Measurements from ENCODE around the gene CD2BP2. TPM values are rescaled to one million over a fixed set of nuclear protein-coding genes. Genes with fewer than 3 reads are reported as not detected.

Gene CD2BP2
- total and polyA plus RNA-seq, 2 of the 13 experiments (the other 11 are each of a cell fraction or from before 2014, with no cell fraction given) = 24.9 to 54.6 TPM

DNA sequence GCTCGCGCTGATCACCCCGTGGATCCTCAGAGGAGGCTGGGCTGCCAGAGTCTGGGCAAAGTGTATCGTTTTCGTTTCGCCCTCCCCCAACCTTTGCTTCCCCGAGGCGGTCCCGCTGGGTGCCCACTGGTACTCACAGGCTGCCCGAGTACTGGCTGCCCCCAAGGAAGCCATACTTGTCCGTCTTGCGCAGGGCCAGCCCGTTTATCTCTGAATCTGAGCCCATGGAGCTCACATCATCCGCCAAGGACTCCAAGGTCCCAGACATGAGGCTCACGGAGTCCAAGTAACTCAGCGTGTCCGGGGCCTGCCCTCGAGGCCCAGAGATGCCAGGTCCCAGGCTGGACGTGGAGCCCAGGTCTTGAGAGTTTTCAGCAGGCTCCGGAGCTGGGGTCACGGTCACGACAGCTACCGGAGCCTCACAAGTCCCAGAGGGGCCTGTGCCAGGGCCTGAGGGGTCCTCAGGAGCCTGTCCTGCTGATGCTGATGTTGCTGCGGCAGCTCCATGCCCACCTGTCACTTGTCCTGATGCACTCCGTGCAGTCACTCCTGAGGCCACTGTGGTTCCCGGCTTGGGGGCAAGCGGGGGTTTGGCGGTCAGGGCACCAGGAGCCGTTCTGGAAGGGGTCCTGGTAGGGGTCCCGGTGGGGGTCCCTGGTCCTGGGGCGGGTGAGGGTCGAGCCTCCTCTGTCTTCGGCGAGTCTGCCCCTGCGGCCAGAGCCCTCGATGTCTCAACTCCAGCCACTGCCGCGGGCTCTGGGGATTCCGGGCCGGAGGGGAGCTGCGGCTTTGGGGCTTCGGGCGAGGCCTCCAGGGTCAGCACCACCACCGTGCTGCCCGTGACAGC lies 14.2 kb upstream of the CD2BP2 start (continued):
- TF ChIP-seq, protein P1, sequence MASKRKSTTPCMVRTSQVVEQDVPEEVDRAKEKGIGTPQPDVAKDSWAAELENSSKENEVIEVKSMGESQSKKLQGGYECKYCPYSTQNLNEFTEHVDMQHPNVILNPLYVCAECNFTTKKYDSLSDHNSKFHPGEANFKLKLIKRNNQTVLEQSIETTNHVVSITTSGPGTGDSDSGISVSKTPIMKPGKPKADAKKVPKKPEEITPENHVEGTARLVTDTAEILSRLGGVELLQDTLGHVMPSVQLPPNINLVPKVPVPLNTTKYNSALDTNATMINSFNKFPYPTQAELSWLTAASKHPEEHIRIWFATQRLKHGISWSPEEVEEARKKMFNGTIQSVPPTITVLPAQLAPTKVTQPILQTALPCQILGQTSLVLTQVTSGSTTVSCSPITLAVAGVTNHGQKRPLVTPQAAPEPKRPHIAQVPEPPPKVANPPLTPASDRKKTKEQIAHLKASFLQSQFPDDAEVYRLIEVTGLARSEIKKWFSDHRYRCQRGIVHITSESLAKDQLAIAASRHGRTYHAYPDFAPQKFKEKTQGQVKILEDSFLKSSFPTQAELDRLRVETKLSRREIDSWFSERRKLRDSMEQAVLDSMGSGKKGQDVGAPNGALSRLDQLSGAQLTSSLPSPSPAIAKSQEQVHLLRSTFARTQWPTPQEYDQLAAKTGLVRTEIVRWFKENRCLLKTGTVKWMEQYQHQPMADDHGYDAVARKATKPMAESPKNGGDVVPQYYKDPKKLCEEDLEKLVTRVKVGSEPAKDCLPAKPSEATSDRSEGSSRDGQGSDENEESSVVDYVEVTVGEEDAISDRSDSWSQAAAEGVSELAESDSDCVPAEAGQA (IDR thresholded peaks at IDR 0.05; ENCODE audit: low read depth) = no peak; the same call in 1 of the 2 replicates
- TF ChIP-seq, protein P1 (CRISPR knock-in tag; IDR thresholded peaks at IDR 0.05; ENCODE audit: borderline replicate concordance) = peak; percentile 20; the same call in 1 of the 2 replicates
- TF ChIP-seq, protein P2, sequence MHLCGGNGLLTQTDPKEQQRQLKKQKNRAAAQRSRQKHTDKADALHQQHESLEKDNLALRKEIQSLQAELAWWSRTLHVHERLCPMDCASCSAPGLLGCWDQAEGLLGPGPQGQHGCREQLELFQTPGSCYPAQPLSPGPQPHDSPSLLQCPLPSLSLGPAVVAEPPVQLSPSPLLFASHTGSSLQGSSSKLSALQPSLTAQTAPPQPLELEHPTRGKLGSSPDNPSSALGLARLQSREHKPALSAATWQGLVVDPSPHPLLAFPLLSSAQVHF (CRISPR knock-in tag; IDR thresholded peaks at IDR 0.05) = no peak
- no peak for TF ChIP-seq ZNF484 (CRISPR knock-in tag; IDR thresholded peaks at IDR 0.05; ENCODE audit: borderline replicate concordance, low read depth)
- TF ChIP-seq, protein P3, sequence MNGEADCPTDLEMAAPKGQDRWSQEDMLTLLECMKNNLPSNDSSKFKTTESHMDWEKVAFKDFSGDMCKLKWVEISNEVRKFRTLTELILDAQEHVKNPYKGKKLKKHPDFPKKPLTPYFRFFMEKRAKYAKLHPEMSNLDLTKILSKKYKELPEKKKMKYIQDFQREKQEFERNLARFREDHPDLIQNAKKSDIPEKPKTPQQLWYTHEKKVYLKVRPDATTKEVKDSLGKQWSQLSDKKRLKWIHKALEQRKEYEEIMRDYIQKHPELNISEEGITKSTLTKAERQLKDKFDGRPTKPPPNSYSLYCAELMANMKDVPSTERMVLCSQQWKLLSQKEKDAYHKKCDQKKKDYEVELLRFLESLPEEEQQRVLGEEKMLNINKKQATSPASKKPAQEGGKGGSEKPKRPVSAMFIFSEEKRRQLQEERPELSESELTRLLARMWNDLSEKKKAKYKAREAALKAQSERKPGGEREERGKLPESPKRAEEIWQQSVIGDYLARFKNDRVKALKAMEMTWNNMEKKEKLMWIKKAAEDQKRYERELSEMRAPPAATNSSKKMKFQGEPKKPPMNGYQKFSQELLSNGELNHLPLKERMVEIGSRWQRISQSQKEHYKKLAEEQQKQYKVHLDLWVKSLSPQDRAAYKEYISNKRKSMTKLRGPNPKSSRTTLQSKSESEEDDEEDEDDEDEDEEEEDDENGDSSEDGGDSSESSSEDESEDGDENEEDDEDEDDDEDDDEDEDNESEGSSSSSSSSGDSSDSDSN (CRISPR knock-in tag; IDR thresholded peaks at IDR 0.05) = peak; percentile 58
- 0 out of 2 replicates have a peak, but pooled peaks have one; percentile 22 for TF ChIP-seq ZNF709 (CRISPR knock-in tag; IDR thresholded peaks at IDR 0.05)
- TF ChIP-seq HIVEP1 (CRISPR knock-in tag; IDR thresholded peaks at IDR 0.05) = 0 out of 2 replicates have a peak, but pooled peaks have one; percentile 60
- 0 out of 2 replicates have a peak, but pooled peaks have one; percentile 9 for TF ChIP-seq ZSCAN31 (CRISPR knock-in tag; IDR thresholded peaks at IDR 0.05; ENCODE audit: low read depth)
- TF ChIP-seq SP4 (CRISPR knock-in tag; IDR thresholded peaks at IDR 0.05) = peak; percentile 54; the same call in 1 of the 2 replicates
- TF ChIP-seq ZBTB1 (CRISPR knock-in tag; IDR thresholded peaks at IDR 0.05; ENCODE audit: borderline replicate concordance) = 0 out of 2 replicates have a peak, but pooled peaks have one; percentile 8
- TF ChIP-seq ZNF761 (CRISPR knock-in tag; conservative IDR thresholded peaks at IDR 0.05) = 0 out of 2 replicates have a peak, but pooled peaks have one; percentile 12
- peak; percentile 72 for TF ChIP-seq HNRNPL (IDR thresholded peaks at IDR 0.05; ENCODE audit: low read depth, low read length)
- no peak for TF ChIP-seq CBX1 (IDR thresholded peaks at IDR 0.05; ENCODE audit: low read depth)
- TF ChIP-seq SOX5 (CRISPR knock-in tag; IDR thresholded peaks at IDR 0.05; ENCODE audit: borderline replicate concordance) = no peak
- TF ChIP-seq LCORL (IDR thresholded peaks at IDR 0.05) = no peak
- TF ChIP-seq LCORL (CRISPR knock-in tag; IDR thresholded peaks at IDR 0.05) = no peak
